ENCODE measurements around the gene OGDHL.

Gene OGDHL

DNA sequence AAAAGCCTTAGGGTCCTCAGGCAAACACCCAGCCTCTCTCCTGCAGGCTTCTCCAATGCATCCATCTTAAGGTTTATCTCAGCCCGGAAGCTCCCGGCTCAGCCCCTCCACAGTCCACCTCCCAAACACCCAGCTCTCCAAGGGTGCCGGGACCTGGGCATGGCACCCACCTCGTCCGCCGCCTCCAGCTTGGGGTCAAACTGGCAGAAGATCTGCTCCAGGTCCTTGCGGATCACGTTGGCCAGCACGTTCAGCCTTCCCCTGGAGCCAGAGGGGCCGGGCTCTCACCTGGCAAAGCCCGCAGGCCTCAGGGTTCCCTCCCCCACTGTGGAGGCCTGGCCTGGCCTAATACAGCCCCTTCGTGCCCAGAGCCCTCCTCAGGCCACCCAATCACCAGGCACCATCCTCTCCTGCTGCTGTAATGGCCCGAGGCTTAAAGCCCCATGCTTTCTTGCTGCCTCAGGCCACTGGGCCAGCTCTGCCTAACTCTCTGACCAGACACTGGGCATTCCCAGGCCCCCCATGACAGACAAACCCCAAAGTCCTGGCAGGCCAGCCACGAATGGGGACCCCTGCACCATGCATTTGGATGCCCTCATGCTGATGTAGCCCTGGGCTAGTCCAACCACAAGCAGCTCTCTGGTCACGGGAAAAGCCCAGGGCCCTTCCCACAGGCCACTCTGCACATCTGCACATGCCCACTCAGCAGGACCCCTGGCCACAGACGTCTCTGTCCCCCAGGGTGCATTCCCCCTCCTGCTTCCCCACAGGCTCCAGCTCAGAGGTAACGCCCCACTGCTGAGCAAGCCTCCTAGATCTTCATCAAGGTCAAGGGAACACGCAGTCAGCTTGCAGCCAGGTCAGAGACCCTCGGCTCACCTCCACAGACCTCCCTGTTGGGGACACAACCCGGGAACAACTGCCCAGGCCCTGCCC, 12.3 kb downstream of the OGDHL start:
- H3K27me3 ChIP-seq (ENCODE audit: control insufficient read depth in 2 of 2, insufficient read depth in 2 of 2, low read length in 2 of 2): no peaks in the 10 kb centered on the region
- H3K9ac ChIP-seq (ENCODE audit: low read depth in 1 of 2, low read length in 2 of 2): no peak overlapping the region
- no peaks in the 10 kb centered on the region for H3K36me3 ChIP-seq (ENCODE audit: control insufficient read depth in 2 of 2, insufficient read depth in 2 of 2, low read length in 2 of 2)
- no peaks in the 10 kb centered on the region for H3K9me3 ChIP-seq (ENCODE audit: control insufficient read depth in 2 of 2, low read length in 2 of 2)
- no peak overlapping the region for H3K27ac ChIP-seq (ENCODE audit: low read depth in 2 of 2, low read length in 2 of 2)
- no peaks in the 10 kb centered on the region for H3K4me1 ChIP-seq (ENCODE audit: control insufficient read depth in 2 of 2, insufficient read depth in 2 of 2, low read length in 2 of 2)
- no peak overlapping the region for H3K4me3 ChIP-seq (ENCODE audit: low read length in 2 of 2)

DNA sequence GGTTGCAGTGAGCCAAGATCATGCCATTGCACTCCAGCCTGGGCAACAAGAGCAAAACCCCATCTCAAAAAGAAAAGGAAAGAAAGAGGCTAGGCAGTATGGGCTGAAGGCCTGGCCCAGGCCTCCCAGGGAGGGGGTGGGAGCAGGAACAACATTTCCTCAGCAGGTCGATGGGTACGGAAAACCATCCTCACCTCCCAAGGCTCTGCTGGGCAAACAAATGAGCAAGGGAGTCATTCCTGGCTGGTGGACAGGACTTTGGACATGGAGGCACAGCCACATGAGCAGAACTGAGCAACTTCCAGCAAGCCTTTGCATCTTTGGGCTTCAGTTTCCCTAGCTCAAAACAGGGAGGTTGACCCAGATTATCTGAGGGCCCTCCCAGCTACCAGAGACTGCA, 13.0 kb downstream of the OGDHL start:
- no peaks in the 10 kb centered on the region for H3K9me3 ChIP-seq (ENCODE audit: control insufficient read depth in 2 of 2, low read length in 2 of 2)
- H3K4me1 ChIP-seq (ENCODE audit: control insufficient read depth in 2 of 2, insufficient read depth in 2 of 2, low read length in 2 of 2): no peaks in the 10 kb centered on the region
- no peak overlapping the region for H3K27ac ChIP-seq (ENCODE audit: low read depth in 2 of 2, low read length in 2 of 2)
- no peaks in the 10 kb centered on the region for H3K36me3 ChIP-seq (ENCODE audit: control insufficient read depth in 2 of 2, insufficient read depth in 2 of 2, low read length in 2 of 2)
- no peak overlapping the region for H3K4me3 ChIP-seq (ENCODE audit: low read length in 2 of 2)
- H3K9ac ChIP-seq (ENCODE audit: low read depth in 1 of 2, low read length in 2 of 2): no peak overlapping the region
- H3K27me3 ChIP-seq (ENCODE audit: control insufficient read depth in 2 of 2, insufficient read depth in 2 of 2, low read length in 2 of 2): no peaks in the 10 kb centered on the region

DNA sequence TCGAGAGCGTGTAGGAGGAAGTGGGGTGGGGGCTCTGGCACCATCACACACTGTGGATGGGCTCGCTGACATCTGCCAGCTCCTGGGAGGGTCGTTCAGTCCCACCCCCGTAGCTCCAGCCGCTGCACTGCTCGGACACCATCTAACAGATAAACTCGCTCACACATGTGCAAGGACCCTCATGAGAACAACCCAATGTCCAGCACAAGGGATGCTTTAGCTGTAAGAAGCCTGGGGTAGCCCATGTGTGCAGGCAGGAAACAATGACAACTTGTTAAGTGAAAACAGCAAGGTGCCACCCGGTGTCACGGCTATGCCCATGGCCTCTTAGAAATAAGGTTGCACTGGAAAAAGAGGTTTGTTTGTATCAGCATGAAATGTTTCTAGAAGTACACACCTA, 14.1 kb downstream of the OGDHL start:
- H3K4me3 ChIP-seq (ENCODE audit: low read length in 2 of 2): no peak overlapping the region

DNA sequence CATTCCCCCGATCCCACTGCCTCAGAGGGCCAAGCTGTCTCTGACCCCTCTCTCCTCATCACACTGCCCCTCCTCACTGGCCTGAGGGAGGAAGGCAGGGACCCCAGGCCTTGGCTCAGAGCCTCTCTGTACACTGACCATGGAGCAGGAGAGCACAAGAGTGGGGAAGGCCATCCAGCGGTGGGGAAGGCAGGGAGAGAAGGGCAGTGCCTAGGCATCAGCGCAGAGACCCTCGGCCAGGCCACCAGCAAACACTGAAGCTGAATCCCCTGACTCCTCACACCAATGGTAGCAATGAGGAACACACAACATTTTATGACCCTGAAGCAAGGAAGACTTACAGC, 14.8 kb downstream of the OGDHL start:
- Histone ChIP-seq H3K27ac (ENCODE audit: low read depth in 2 of 2, low read length in 2 of 2) (no peak overlapping the region), H3K9me3 (ENCODE audit: control insufficient read depth in 2 of 2, low read length in 2 of 2) (no peaks in the 10 kb centered on the region), H3K9ac (ENCODE audit: low read depth in 1 of 2, low read length in 2 of 2) (no peak overlapping the region), H3K27me3 (ENCODE audit: control insufficient read depth in 2 of 2, insufficient read depth in 2 of 2, low read length in 2 of 2) (no peaks in the 10 kb centered on the region), H3K36me3 (ENCODE audit: control insufficient read depth in 2 of 2, insufficient read depth in 2 of 2, low read length in 2 of 2) (no peaks in the 10 kb centered on the region), H3K4me3 (ENCODE audit: low read length in 2 of 2) (no peak overlapping the region), H3K4me1 (ENCODE audit: control insufficient read depth in 2 of 2, insufficient read depth in 2 of 2, low read length in 2 of 2) (no peaks in the 10 kb centered on the region)

More for the DNA sequence above, 14.1 kb downstream of the OGDHL start:
- no peak overlapping the region for H3K9ac ChIP-seq (ENCODE audit: low read depth in 1 of 2, low read length in 2 of 2)
- no peaks in the 10 kb centered on the region for H3K4me1 ChIP-seq (ENCODE audit: control insufficient read depth in 2 of 2, insufficient read depth in 2 of 2, low read length in 2 of 2)
- no peaks in the 10 kb centered on the region for H3K9me3 ChIP-seq (ENCODE audit: control insufficient read depth in 2 of 2, low read length in 2 of 2)
- no peaks in the 10 kb centered on the region for H3K27me3 ChIP-seq (ENCODE audit: control insufficient read depth in 2 of 2, insufficient read depth in 2 of 2, low read length in 2 of 2)
- no peaks in the 10 kb centered on the region for H3K36me3 ChIP-seq (ENCODE audit: control insufficient read depth in 2 of 2, insufficient read depth in 2 of 2, low read length in 2 of 2)
- H3K27ac ChIP-seq (ENCODE audit: low read depth in 2 of 2, low read length in 2 of 2): no peak overlapping the region

DNA sequence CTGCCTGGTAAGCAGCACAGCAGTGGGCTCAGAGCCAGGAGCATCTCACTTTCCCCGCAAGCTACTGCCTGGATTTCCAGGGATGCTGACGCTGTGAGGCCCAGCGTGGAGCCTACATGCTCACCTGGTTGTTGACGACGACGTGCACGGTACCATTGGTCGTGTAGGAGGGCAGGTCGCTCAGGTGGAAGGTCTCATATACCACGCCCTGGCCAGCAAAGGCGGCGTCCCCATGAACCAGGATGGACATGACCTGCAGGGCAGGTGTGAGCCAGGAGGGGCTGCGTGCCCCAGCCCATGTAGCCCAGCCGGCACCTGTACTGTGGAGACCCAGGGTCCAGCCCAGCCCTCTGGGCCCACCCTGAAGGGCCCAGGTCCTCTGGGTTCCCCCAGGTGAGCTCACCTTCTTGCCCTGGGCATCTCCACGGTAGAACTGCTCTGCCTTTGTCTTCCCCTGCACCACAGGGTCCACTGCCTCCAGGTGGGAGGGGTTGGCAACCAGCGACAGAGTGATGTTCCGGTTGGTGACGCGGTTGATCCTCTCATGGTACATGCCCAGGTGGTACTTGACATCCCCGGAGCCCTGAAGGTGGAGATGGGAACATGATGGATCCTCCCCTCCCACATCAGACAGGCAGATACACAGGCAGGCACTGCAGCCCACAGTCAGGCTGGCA, 15.4 kb downstream of the OGDHL start:
- Histone ChIP-seq H3K9ac (ENCODE audit: low read depth in 1 of 2, low read length in 2 of 2) (no peak overlapping the region), H3K36me3 (ENCODE audit: control insufficient read depth in 2 of 2, insufficient read depth in 2 of 2, low read length in 2 of 2) (no peaks in the 10 kb centered on the region), H3K4me3 (ENCODE audit: low read length in 2 of 2) (no peak overlapping the region), H3K27me3 (ENCODE audit: control insufficient read depth in 2 of 2, insufficient read depth in 2 of 2, low read length in 2 of 2) (no peaks in the 10 kb centered on the region), H3K9me3 (ENCODE audit: control insufficient read depth in 2 of 2, low read length in 2 of 2) (no peaks in the 10 kb centered on the region), H3K4me1 (ENCODE audit: control insufficient read depth in 2 of 2, insufficient read depth in 2 of 2, low read length in 2 of 2) (no peaks in the 10 kb centered on the region), H3K27ac (ENCODE audit: low read depth in 2 of 2, low read length in 2 of 2) (no peak overlapping the region)

DNA sequence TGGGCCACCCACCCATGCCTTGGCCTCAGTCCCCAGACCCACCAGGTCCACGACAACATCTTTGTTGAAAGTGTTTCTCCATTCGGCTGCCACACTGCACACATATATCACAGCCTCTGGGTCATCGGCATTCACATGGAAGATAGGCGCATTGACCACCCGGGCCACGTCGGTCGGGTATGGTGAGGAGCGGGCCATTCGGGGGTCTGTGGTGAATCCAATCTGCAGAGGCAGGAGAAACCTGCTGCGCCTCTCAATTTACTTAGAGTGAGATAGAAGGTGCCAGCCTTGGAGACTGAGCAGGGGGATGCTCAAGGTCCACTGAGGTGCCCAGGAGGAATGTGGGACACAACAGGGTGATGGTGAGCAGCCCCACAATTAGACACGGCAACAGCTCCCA, 16.4 kb downstream of the OGDHL start:
- Histone ChIP-seq H3K27me3 (ENCODE audit: control insufficient read depth in 2 of 2, insufficient read depth in 2 of 2, low read length in 2 of 2) (no peaks in the 10 kb centered on the region), H3K9ac (ENCODE audit: low read depth in 1 of 2, low read length in 2 of 2) (no peak overlapping the region), H3K36me3 (ENCODE audit: control insufficient read depth in 2 of 2, insufficient read depth in 2 of 2, low read length in 2 of 2) (no peaks in the 10 kb centered on the region), H3K9me3 (ENCODE audit: control insufficient read depth in 2 of 2, low read length in 2 of 2) (no peaks in the 10 kb centered on the region), H3K4me1 (ENCODE audit: control insufficient read depth in 2 of 2, insufficient read depth in 2 of 2, low read length in 2 of 2) (no peaks in the 10 kb centered on the region), H3K27ac (ENCODE audit: low read depth in 2 of 2, low read length in 2 of 2) (no peak overlapping the region), H3K4me3 (ENCODE audit: low read length in 2 of 2) (no peak overlapping the region)

DNA sequence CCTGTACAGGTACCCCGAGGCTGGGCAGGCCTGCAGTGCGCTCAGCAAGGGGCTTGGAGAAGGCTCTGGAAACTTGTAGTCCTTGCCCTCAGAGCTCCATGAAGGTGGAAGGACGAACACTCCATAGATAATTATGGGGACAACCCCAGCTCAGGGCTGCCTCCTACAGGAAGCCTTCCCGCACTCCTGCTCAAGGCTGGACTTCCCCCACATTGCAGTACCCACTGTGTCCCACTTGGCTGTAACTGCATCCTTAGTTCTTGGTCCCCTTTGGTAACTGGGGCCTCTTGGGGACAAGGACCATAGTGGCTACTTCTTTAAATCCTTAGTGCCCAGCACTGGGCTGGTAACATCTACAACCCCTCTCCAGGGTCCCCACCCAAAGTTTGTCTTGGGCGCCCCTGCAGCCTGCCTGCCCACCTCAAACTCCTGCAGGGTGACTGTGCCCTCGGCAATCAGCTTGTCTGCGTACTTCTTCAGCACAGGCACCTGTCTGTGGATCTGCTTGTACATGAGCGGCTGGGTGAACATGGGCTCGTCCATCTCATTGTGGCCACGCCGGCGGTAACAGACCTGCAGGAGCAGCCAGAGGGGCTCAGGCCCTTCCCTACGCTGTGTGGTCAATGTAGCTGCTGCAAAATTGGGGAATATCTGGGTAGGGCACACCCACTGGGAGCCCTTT, 17.1 kb downstream of the OGDHL start:
- no peak overlapping the region for H3K27ac ChIP-seq (ENCODE audit: low read depth in 2 of 2, low read length in 2 of 2)
- H3K27me3 ChIP-seq (ENCODE audit: control insufficient read depth in 2 of 2, insufficient read depth in 2 of 2, low read length in 2 of 2): no peaks in the 10 kb centered on the region
- no peak overlapping the region for H3K4me3 ChIP-seq (ENCODE audit: low read length in 2 of 2)
- no peaks in the 10 kb centered on the region for H3K36me3 ChIP-seq (ENCODE audit: control insufficient read depth in 2 of 2, insufficient read depth in 2 of 2, low read length in 2 of 2)
- H3K9me3 ChIP-seq (ENCODE audit: control insufficient read depth in 2 of 2, low read length in 2 of 2): no peaks in the 10 kb centered on the region
- no peaks in the 10 kb centered on the region for H3K4me1 ChIP-seq (ENCODE audit: control insufficient read depth in 2 of 2, insufficient read depth in 2 of 2, low read length in 2 of 2)
- H3K9ac ChIP-seq (ENCODE audit: low read depth in 1 of 2, low read length in 2 of 2): no peak overlapping the region

DNA sequence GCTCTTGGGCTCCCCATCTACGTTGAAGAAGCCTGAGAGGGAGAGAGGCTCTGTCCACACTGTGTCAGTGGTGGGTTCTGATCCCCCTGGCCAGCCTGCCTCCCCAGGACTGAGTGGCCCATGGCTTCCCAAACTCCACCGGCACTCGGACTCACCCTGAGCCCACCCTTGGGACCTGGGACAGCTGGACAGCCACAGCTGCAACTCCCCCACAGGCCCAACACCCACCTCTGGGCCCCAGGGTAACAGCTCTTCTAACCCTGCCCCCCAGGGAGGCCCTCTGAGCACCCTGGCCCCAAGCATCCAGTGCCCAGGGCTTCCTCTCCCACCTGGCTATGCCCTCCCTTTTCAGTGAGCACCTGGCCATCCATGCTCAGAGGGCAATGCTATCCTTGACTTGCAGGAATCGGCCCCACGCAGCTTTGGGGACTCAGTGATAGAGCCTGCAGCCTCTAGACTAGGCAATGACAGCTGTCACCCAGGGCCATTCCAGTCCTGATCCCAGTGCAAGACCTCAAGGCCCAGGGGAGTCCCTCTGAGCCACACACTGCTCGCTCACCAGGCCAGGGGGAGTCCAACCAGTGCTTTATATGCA, 17.9 kb downstream of the OGDHL start:
- H3K4me1 ChIP-seq (ENCODE audit: control insufficient read depth in 2 of 2, insufficient read depth in 2 of 2, low read length in 2 of 2): no peaks in the 10 kb centered on the region
- H3K27ac ChIP-seq (ENCODE audit: low read depth in 2 of 2, low read length in 2 of 2): no peak overlapping the region
- H3K27me3 ChIP-seq (ENCODE audit: control insufficient read depth in 2 of 2, insufficient read depth in 2 of 2, low read length in 2 of 2): no peaks in the 10 kb centered on the region
- H3K9me3 ChIP-seq (ENCODE audit: control insufficient read depth in 2 of 2, low read length in 2 of 2): no peaks in the 10 kb centered on the region
- no peaks in the 10 kb centered on the region for H3K36me3 ChIP-seq (ENCODE audit: control insufficient read depth in 2 of 2, insufficient read depth in 2 of 2, low read length in 2 of 2)
- H3K4me3 ChIP-seq (ENCODE audit: low read length in 2 of 2): no peak overlapping the region
- H3K9ac ChIP-seq (ENCODE audit: low read depth in 1 of 2, low read length in 2 of 2): no peak overlapping the region

DNA sequence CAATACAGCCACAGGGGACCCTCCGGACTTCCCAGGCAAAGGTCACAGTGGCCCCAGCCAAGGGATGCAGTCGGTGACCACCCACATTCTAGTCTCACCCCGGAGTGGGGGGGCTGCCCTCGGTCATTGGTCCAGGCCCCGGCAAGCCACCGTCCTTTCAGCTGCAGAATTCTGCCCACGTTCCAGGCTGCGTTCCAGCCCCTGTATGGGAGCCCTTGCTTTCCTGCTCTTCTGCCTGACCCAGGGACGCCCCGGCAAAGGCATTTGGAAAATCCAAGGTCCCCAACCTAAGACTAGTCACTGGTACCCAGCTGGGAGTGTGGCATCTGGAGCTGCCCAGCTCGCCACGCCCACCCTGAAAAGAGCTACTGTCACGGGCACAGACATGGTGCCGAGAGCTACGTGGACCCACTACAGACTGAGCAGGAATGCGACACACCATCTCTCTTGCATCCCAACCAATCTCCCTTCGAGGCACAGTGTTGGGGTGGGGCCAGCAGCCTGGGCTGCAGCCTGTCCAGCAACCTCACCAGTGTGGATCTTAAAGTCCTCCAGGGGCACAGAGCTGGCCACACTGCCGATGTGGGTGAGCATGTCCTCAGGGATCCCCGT, 18.6 kb downstream of the OGDHL start:
- no peaks in the 10 kb centered on the region for H3K9me3 ChIP-seq (ENCODE audit: control insufficient read depth in 2 of 2, low read length in 2 of 2)
- H3K27ac ChIP-seq (ENCODE audit: low read depth in 2 of 2, low read length in 2 of 2): no peak overlapping the region
- H3K9ac ChIP-seq (ENCODE audit: low read depth in 1 of 2, low read length in 2 of 2): no peak overlapping the region
- no peaks in the 10 kb centered on the region for H3K36me3 ChIP-seq (ENCODE audit: control insufficient read depth in 2 of 2, insufficient read depth in 2 of 2, low read length in 2 of 2)
- H3K27me3 ChIP-seq (ENCODE audit: control insufficient read depth in 2 of 2, insufficient read depth in 2 of 2, low read length in 2 of 2): no peaks in the 10 kb centered on the region
- no peaks in the 10 kb centered on the region for H3K4me1 ChIP-seq (ENCODE audit: control insufficient read depth in 2 of 2, insufficient read depth in 2 of 2, low read length in 2 of 2)
- H3K4me3 ChIP-seq (ENCODE audit: low read length in 2 of 2): no peak overlapping the region
